Activated T-cell treated with anti-CD3 and anti-CD28 coated beads, Interleukin-2, amount 50 U/mL, for 72 hours (primary cell): Measurements from ENCODE around the gene TNS3. TPM values are rescaled to one million over a fixed set of nuclear protein-coding genes. Genes with fewer than 3 reads are reported as not detected.

Experiments used
- ATAC-seq, 2 donors: fragments of 150-1000 bp; cut with Tn5 transposase; replicated peaks in 1 of 2; 2 replicates each; pipeline ENCODE4 v1.10.0; 2021; ENCODE audit warnings: moderate library complexity in 2 of 2, mild to moderate bottlenecking in 1 of 2
- DNase-seq, 2 donors: peaks; one replicate each; pipeline ENCODE4 v3.0.0; 2021 to 2022; ENCODE audit warnings: mixed read lengths in 1 of 2
- H3K27ac Mint-ChIP-seq: one replicate; pipeline ENCODE4 v1.8.0; 2022; ENCODE audit warnings: mild to moderate bottlenecking, moderate library complexity, mixed read lengths
- H3K27me3 Mint-ChIP-seq: one replicate; pipeline ENCODE4 v1.8.0; 2022; ENCODE audit warnings: low read depth, mixed read lengths
- H3K36me3 Mint-ChIP-seq, 2 donors: one replicate each; pipeline ENCODE4 v1.8.0; 2022; ENCODE audit warnings: mixed read lengths in 2 of 2, mild to moderate bottlenecking in 1 of 2; ENCODE audit not compliant: insufficient read depth in 2 of 2
- H3K4me1 Mint-ChIP-seq: one replicate; pipeline ENCODE4 v1.8.0; 2022; ENCODE audit warnings: low read depth, mixed read lengths
- H3K4me3 Mint-ChIP-seq, 2 donors: one replicate each; pipeline ENCODE4 v1.8.0; 2022; ENCODE audit warnings: mild to moderate bottlenecking in 2 of 2, mixed read lengths in 2 of 2, moderate library complexity in 2 of 2
- H3K9me3 Mint-ChIP-seq, 2 donors: one replicate each; pipeline ENCODE4 v1.8.0; 2022; ENCODE audit warnings: mixed read lengths in 2 of 2
- total RNA-seq, 2 donors: library from RNA; stranded (reverse); gene quantifications; one replicate each; pipeline ENCODE4 v1.2.3, GENCODE V29; 2022

The TNS3 gene
- total RNA-seq, 2 donors from 2014 or later, result 0.29 to 1.2 TPM

GRCh38 chr7:47583739-47584535 lies 2.0 kb upstream of the TNS3 start:
- Mint-ChIP-seq H3K4me3 (no peak overlapping the region), H3K36me3 (no peaks in the 10 kb centered on the region), H3K9me3 (no peaks in the 10 kb centered on the region), H3K27ac (no peak overlapping the region), H3K4me1 (peaks cover 2% of the 10 kb centered on the region), H3K27me3 (peaks cover 24% of the 10 kb centered on the region)
- DNase-seq, result no peak
- ATAC-seq, result no peak

- Mint-ChIP-seq H3K36me3 (no peaks in the 10 kb centered on the region), H3K27me3 (peaks cover 24% of the 10 kb centered on the region), H3K4me1 (peaks cover 8% of the 10 kb centered on the region), H3K27ac (no peak overlapping the region), H3K9me3 (no peaks in the 10 kb centered on the region), H3K4me3 (no peak overlapping the region)
- DNase-seq (no peak), ATAC-seq (no peak)
Observed at GRCh38 chr7:47582764-47583738, 1.1 kb upstream of the TNS3 start.

- no peak overlapping the region for H3K27ac Mint-ChIP-seq
- no peaks in the 10 kb centered on the region for H3K36me3 Mint-ChIP-seq
- ATAC-seq, result no peak
- no peak for DNase-seq
- no peaks in the 10 kb centered on the region for H3K9me3 Mint-ChIP-seq
- H3K4me3 Mint-ChIP-seq, result no peak overlapping the region
- H3K4me1 Mint-ChIP-seq, result peaks cover 8% of the 10 kb centered on the region
- peaks cover 24% of the 10 kb centered on the region for H3K27me3 Mint-ChIP-seq
Observed at GRCh38 chr7:47581438-47581803, 490 bp downstream of the TNS3 start.

- Mint-ChIP-seq H3K27ac (no peak overlapping the region), H3K4me1 (peaks cover 8% of the 10 kb centered on the region), H3K36me3 (no peaks in the 10 kb centered on the region), H3K4me3 (no peak overlapping the region), H3K9me3 (no peaks in the 10 kb centered on the region), H3K27me3 (peaks cover 24% of the 10 kb centered on the region)
- no peak for DNase-seq
- no peak for ATAC-seq
Observed at GRCh38 chr7:47580811-47581331, 1.0 kb downstream of the TNS3 start.

GRCh38 chr7:47580175-47580706 lies 1.7 kb downstream of the TNS3 start:
- ATAC-seq (no peak), DNase-seq (no peak)
- Mint-ChIP-seq H3K27me3 (peaks cover 24% of the 10 kb centered on the region), H3K4me1 (peaks cover 8% of the 10 kb centered on the region), H3K27ac (no peak overlapping the region), H3K36me3 (no peaks in the 10 kb centered on the region), H3K9me3 (no peaks in the 10 kb centered on the region), H3K4me3 (no peak overlapping the region)

- H3K36me3 Mint-ChIP-seq, result no peaks in the 10 kb centered on the region
- peaks cover 24% of the 10 kb centered on the region for H3K27me3 Mint-ChIP-seq
- no peak overlapping the region for H3K27ac Mint-ChIP-seq
- peaks cover 8% of the 10 kb centered on the region for H3K4me1 Mint-ChIP-seq
- H3K9me3 Mint-ChIP-seq, result no peaks in the 10 kb centered on the region
- no peak for ATAC-seq
- H3K4me3 Mint-ChIP-seq, result no peak overlapping the region
- DNase-seq, result no peak
Observed at GRCh38 chr7:47579458-47579857, 2.5 kb downstream of the TNS3 start.

- Mint-ChIP-seq H3K27ac (no peak overlapping the region), H3K36me3 (no peaks in the 10 kb centered on the region), H3K4me1 (peaks cover 8% of the 10 kb centered on the region), H3K4me3 (peak overlapping the region in 1 of 2 donors; percentile 17), H3K9me3 (no peaks in the 10 kb centered on the region), H3K27me3 (peaks cover 30% of the 10 kb centered on the region)
- DNase-seq (peak in 1 of 2 donors; percentile 4), ATAC-seq (peak; percentile 25 to 37)
Observed at GRCh38 chr7:47578579-47579270, 3.2 kb downstream of the TNS3 start.

- no peak overlapping the region for H3K4me3 Mint-ChIP-seq
- ATAC-seq, result no peak
- DNase-seq, result no peak
- peaks cover 21% of the 10 kb centered on the region for H3K27me3 Mint-ChIP-seq
- H3K27ac Mint-ChIP-seq, result no peak overlapping the region
- no peaks in the 10 kb centered on the region for H3K36me3 Mint-ChIP-seq
- no peaks in the 10 kb centered on the region for H3K9me3 Mint-ChIP-seq
- peaks cover 8% of the 10 kb centered on the region for H3K4me1 Mint-ChIP-seq
Observed at GRCh38 chr7:47577321-47577919, 4.5 kb downstream of the TNS3 start.

GRCh38 chr7:47576866-47577306 lies 5.0 kb downstream of the TNS3 start:
- H3K27me3 Mint-ChIP-seq, result peaks cover 20% of the 10 kb centered on the region
- no peak overlapping the region for H3K27ac Mint-ChIP-seq
- ATAC-seq (no peak), DNase-seq (no peak)
- H3K4me1 Mint-ChIP-seq, result peaks cover 8% of the 10 kb centered on the region
- no peaks in the 10 kb centered on the region for H3K9me3 Mint-ChIP-seq
- H3K36me3 Mint-ChIP-seq, result no peaks in the 10 kb centered on the region
- no peak overlapping the region for H3K4me3 Mint-ChIP-seq

- DNase-seq (no peak), ATAC-seq (no peak)
- H3K4me1 Mint-ChIP-seq, result peaks cover 8% of the 10 kb centered on the region
- no peak overlapping the region for H3K4me3 Mint-ChIP-seq
- no peak overlapping the region for H3K27ac Mint-ChIP-seq
- H3K36me3 Mint-ChIP-seq, result no peaks in the 10 kb centered on the region
- H3K9me3 Mint-ChIP-seq, result no peaks in the 10 kb centered on the region
- peaks cover 24% of the 10 kb centered on the region for H3K27me3 Mint-ChIP-seq
Observed at GRCh38 chr7:47576031-47576865, 5.7 kb downstream of the TNS3 start.

GRCh38 chr7:47574482-47575329 lies 7.2 kb downstream of the TNS3 start:
- DNase-seq (no peak), ATAC-seq (no peak)
- Mint-ChIP-seq H3K4me1 (peaks cover 8% of the 10 kb centered on the region), H3K27ac (no peak overlapping the region), H3K4me3 (no peak overlapping the region), H3K9me3 (no peaks in the 10 kb centered on the region), H3K27me3 (peaks cover 19% of the 10 kb centered on the region), H3K36me3 (no peaks in the 10 kb centered on the region)
